Liver (tissue), 9 donors: ENCODE data around the gene TSHZ2. TPM values are rescaled to one million over a fixed set of nuclear protein-coding genes. Genes with fewer than 3 reads are reported as not detected.

Experiments used
- DNase-seq: peaks from one replicate; pipeline ENCODE4 v3.0.0-alpha.2; 2017; ENCODE audit warnings: low spot score
- H3K27ac ChIP-seq, 2 donors: one replicate each; pipeline ENCODE4 v1.7.0; 2013; ENCODE audit warnings: inconsistent platforms in 2 of 2, low read length in 2 of 2, control low read depth in 1 of 2, low read depth in 1 of 2, mild to moderate bottlenecking in 1 of 2
- H3K27me3 ChIP-seq, 4 donors: one replicate each; pipeline versions ENCODE4 v1.6.1 to v1.7.0; 2013; ENCODE audit warnings: low read length in 3 of 4, inconsistent platforms in 1 of 4, mild to moderate bottlenecking in 1 of 4, moderate library complexity in 1 of 4; ENCODE audit not compliant: control insufficient read depth in 4 of 4, insufficient read depth in 4 of 4
- H3K36me3 ChIP-seq, 4 donors: one replicate each; pipeline versions ENCODE4 v1.6.1 to v1.7.0; 2013; ENCODE audit warnings: low read length in 3 of 4, mild to moderate bottlenecking in 3 of 4, low read depth in 1 of 4, moderate library complexity in 1 of 4; ENCODE audit not compliant: control insufficient read depth in 4 of 4, insufficient read depth in 3 of 4
- H3K4me1 ChIP-seq, 4 donors: one replicate each; pipeline versions ENCODE4 v1.6.1 to v1.7.0; 2013; ENCODE audit warnings: low read length in 3 of 4, mild to moderate bottlenecking in 3 of 4, moderate library complexity in 1 of 4; ENCODE audit not compliant: control insufficient read depth in 4 of 4, insufficient read depth in 4 of 4
- H3K4me3 ChIP-seq, 3 donors: one replicate each; pipeline versions ENCODE4 v1.6.1 to v1.7.0; 2013; ENCODE audit warnings: low read length in 3 of 3, control low read depth in 1 of 3, low read depth in 1 of 3, mild to moderate bottlenecking in 1 of 3
- H3K9ac ChIP-seq, 2 donors: one replicate each; pipeline ENCODE4 v1.7.0; 2013; ENCODE audit warnings: low read length in 2 of 2, mild to moderate bottlenecking in 2 of 2, moderate library complexity in 2 of 2, control low read depth in 1 of 2, low read depth in 1 of 2
- H3K9me3 ChIP-seq, 4 donors: one replicate each; pipeline versions ENCODE4 v1.6.1 to v1.7.0; 2013; ENCODE audit warnings: low read length in 3 of 4; ENCODE audit not compliant: control insufficient read depth in 4 of 4
- ATF3 ChIP-seq: IDR thresholded peaks from 2 replicates; pipeline ENCODE4 v1.6.1; 2016; ENCODE audit warnings: antibody characterized with exemption
- CTCF ChIP-seq: fragments of 150-350 bp; IDR thresholded peaks from 2 replicates; pipeline ENCODE4 v1.5.1; 2017; ENCODE audit warnings: improper control_type of control experiment, low read depth, low read length; ENCODE audit not compliant: missing input control
- EGR1 ChIP-seq, 2 donors: IDR thresholded peaks; 2 replicates each; pipeline ENCODE4 v1.6.1; 2016 to 2018; ENCODE audit warnings: antibody characterized with exemption in 2 of 2, low read depth in 2 of 2
- FOXA1 ChIP-seq: IDR thresholded peaks from 2 replicates; pipeline ENCODE4 v1.6.1; 2016; ENCODE audit warnings: antibody characterized with exemption
- FOXA2 ChIP-seq: IDR thresholded peaks from 2 replicates; pipeline ENCODE4 v1.6.1; 2016; ENCODE audit warnings: antibody characterized with exemption
- GABPA ChIP-seq, 2 donors: IDR thresholded peaks in 1 of 2; conservative IDR thresholded peaks in 1 of 2; 2 replicates each; pipeline ENCODE4 v1.6.1; 2016; ENCODE audit warnings: antibody characterized with exemption in 2 of 2, mild to moderate bottlenecking in 1 of 2, moderate library complexity in 1 of 2
- HNF4A ChIP-seq, 2 donors: conservative IDR thresholded peaks; 2 replicates each; pipeline ENCODE4 v1.6.1; 2016; ENCODE audit warnings: antibody characterized with exemption in 2 of 2, mild to moderate bottlenecking in 2 of 2
- HNF4G ChIP-seq: IDR thresholded peaks from 2 replicates; pipeline ENCODE4 v1.6.1; 2016; ENCODE audit warnings: antibody characterized with exemption
- JUND ChIP-seq, 2 donors: IDR thresholded peaks; 2 replicates each; pipeline ENCODE4 v1.6.1; 2016; ENCODE audit warnings: antibody characterized with exemption in 2 of 2
- MAX ChIP-seq: IDR thresholded peaks from 2 replicates; pipeline ENCODE4 v1.6.1; 2016; ENCODE audit warnings: antibody characterized with exemption
- NR2F2 ChIP-seq: IDR thresholded peaks from 2 replicates; pipeline ENCODE4 v1.6.1; 2016; ENCODE audit warnings: antibody characterized with exemption
- RAD21 ChIP-seq, 2 donors: IDR thresholded peaks; 2 replicates each; pipeline ENCODE4 v1.6.1; 2016; ENCODE audit warnings: antibody characterized with exemption in 2 of 2, mild to moderate bottlenecking in 2 of 2
- RXRA ChIP-seq, 2 donors: IDR thresholded peaks; 2 replicates each; pipeline ENCODE4 v1.6.1; 2017 to 2018; ENCODE audit warnings: antibody characterized with exemption in 2 of 2, mild to moderate bottlenecking in 1 of 2
- SP1 ChIP-seq: IDR thresholded peaks from 2 replicates; pipeline ENCODE4 v1.6.1; 2018; ENCODE audit warnings: antibody characterized with exemption, mild to moderate bottlenecking
- TAF1 ChIP-seq: conservative IDR thresholded peaks from 2 replicates; pipeline ENCODE4 v1.6.1; 2016; ENCODE audit warnings: antibody characterized with exemption, mild to moderate bottlenecking
- YY1 ChIP-seq: IDR thresholded peaks from 2 replicates; pipeline ENCODE4 v1.6.1; 2016; ENCODE audit warnings: antibody characterized with exemption, mild to moderate bottlenecking
- ZBTB33 ChIP-seq: IDR thresholded peaks from 2 replicates; pipeline ENCODE4 v1.6.1; 2016; ENCODE audit warnings: antibody characterized with exemption
- WGBS: extraction: QIAGEN DNeasy Blood & Tissue Kit; methylation state at CpG from one replicate; pipeline ENCODE4 v1.1.7; 2013; 5-methylcytosine and 5-hydroxymethylcytosine counted together
- polyA plus RNA-seq, 2 donors: library from polyadenylated mRNA; stranded (reverse) in 1 of 2; unstranded in 1 of 2; fragments of 200-250 nt in 1 of 2; fragments of >200 nt in 1 of 2; fragmentation: Nextera tagmentation in 1 of 2; extraction: Ambion mirVana in 1 of 2; gene quantifications; one replicate each; pipeline versions ENCODE4 v1.2.1 to v1.2.3, GENCODE V29; 2013 to 2015
- total RNA-seq, 2 donors: library from RNA; depleted of rRNA; stranded (reverse); fragments of >200 nt; gene quantifications; one replicate each; pipeline ENCODE4 v1.2.3, GENCODE V29; 2014
- donor health status: healthy.
- donor health status: healthy.
- donor health status: healthy.
- donor health status: healthy.
- donor health status: healthy.

TSHZ2 gene
- total and polyA plus RNA-seq, 4 donors, result 2.9 to 11.3 (median 7.8) TPM

GRCh38 chr20:53447316-53447715, 475.2 kb downstream of the TSHZ2 start:
- H3K27ac ChIP-seq, result no peak overlapping the region
- H3K4me1 ChIP-seq, result peaks cover 0 to 6% (median 0%) of the 10 kb centered on the region in 4 donors
- no peak for DNase-seq
- H3K9ac ChIP-seq, result no peak overlapping the region
- H3K36me3 ChIP-seq, result no peaks in the 10 kb centered on the region
- peaks cover 0 to 6% (median 2%) of the 10 kb centered on the region in 4 donors for H3K9me3 ChIP-seq
- H3K4me3 ChIP-seq, result no peak overlapping the region
- TF ChIP-seq NR2F2 (no peak), RAD21 (IDR thresholded peaks at IDR 0.05) (no peak), FOXA2 (no peak), HNF4A (conservative IDR thresholded peaks at IDR 0.05) (no peak), GABPA (IDR thresholded peaks at IDR 0.05 in 1 of 2, conservative IDR thresholded peaks at IDR 0.05 in 1 of 2) (no peak)
- no peaks in the 10 kb centered on the region for H3K27me3 ChIP-seq
- 81% methylated on average over 3 of the region's 3 CpGs for WGBS

- TF ChIP-seq RXRA (IDR thresholded peaks at IDR 0.05), result no peak
- no peak for TF ChIP-seq HNF4A (conservative IDR thresholded peaks at IDR 0.05)
- no peak for TF ChIP-seq TAF1
- no peak for TF ChIP-seq MAX
- no peak for TF ChIP-seq RAD21 (IDR thresholded peaks at IDR 0.05)
- no peak for TF ChIP-seq YY1
- no peak for TF ChIP-seq FOXA1
- no peak for TF ChIP-seq ATF3
- TF ChIP-seq SP1, result no peak
- TF ChIP-seq CTCF, result no peak
- no peak for TF ChIP-seq NR2F2
- TF ChIP-seq ZBTB33, result no peak
- no peak for TF ChIP-seq GABPA (IDR thresholded peaks at IDR 0.05 in 1 of 2, conservative IDR thresholded peaks at IDR 0.05 in 1 of 2)
- no peak for TF ChIP-seq JUND (IDR thresholded peaks at IDR 0.05)
- TF ChIP-seq EGR1 (IDR thresholded peaks at IDR 0.05; ENCODE audit: low read depth in 2 of 2), result no peak
- no peak for TF ChIP-seq HNF4G
- Histone ChIP-seq H3K9ac (no peak overlapping the region), H3K9me3 (peaks cover 0 to 6% (median 2%) of the 10 kb centered on the region in 4 donors), H3K36me3 (no peaks in the 10 kb centered on the region), H3K4me1 (peaks cover 0 to 6% (median 0%) of the 10 kb centered on the region in 4 donors), H3K4me3 (no peak overlapping the region), H3K27me3 (no peaks in the 10 kb centered on the region), H3K27ac (no peak overlapping the region)
- no peak for DNase-seq
- WGBS, result 83% methylated on average over 1 of the region's 1 CpG
Measured at GRCh38 chr20:53448426-53448825, 476.3 kb downstream of the TSHZ2 start.
